ENCODE data around the gene ESYT3. TPM values are rescaled to one million over a fixed set of nuclear protein-coding genes. Genes with fewer than 3 reads are reported as not detected.
A peak's percentile ranks its signal among the peaks of the same experiment; 100 is the strongest.

The ESYT3 gene
- total RNA-seq: 1 to 10 TPM in 1 of 4 donors, under 1 TPM in 3; 0.20 to 2.3 (median 0.77) TPM

- in situ Hi-C loops (cut with MboI; ENCODE audit: low sequenced_read_pairs in 4 of 4): no loop called here
- H3K27ac ChIP-seq: no peak within 1 kb of the TSS
- H3K4me3 ChIP-seq: peak within 1 kb of the TSS; percentile 62 to 65 (median 62)
- intact Hi-C loops (cut with DNase I; ENCODE audit: low total_unique reads): no loop called here
- TF ChIP-seq CTCF (IDR thresholded peaks at IDR 0.05 in 4 of 5, conservative IDR thresholded peaks at IDR 0.05 in 1 of 5) (no peak), POLR2A (IDR thresholded peaks at IDR 0.05) (peak in 1 of 2 donors; percentile 23)
- H3K9me3 ChIP-seq: no peaks in the 10 kb centered on the region
- peaks cover 0 to 9% (median 6%) of the 10 kb centered on the region in 3 donors for H3K27me3 ChIP-seq
- ATAC-seq: peak; percentile 65 to 78
- H3K4me1 ChIP-seq: peaks cover 3 to 19% of the 10 kb centered on the region in 2 donors
- no peaks in the 10 kb centered on the region for H3K36me3 ChIP-seq
- peak; percentile 46 to 52 for DNase-seq
These were observed at the start of gene ESYT3 for GRCh38 chr3:138434276-138434874. Gene ESYT3 (plus strand): TSS chr3:138434616. CDS start chr3:138434799, 183 bp downstream.

- in situ Hi-C loops (cut with MboI; ENCODE audit: low sequenced_read_pairs in 4 of 4): no loop called here
- peaks cover 55 to 56% of the 10 kb centered on the region in 2 donors for H3K4me1 ChIP-seq
- no peaks in the 10 kb centered on the region for H3K27me3 ChIP-seq
- DNase-seq (no peak), ATAC-seq (no peak)
- peak overlapping the region in 2 of 4 donors; percentile 17 to 82 for H3K27ac ChIP-seq
- H3K4me3 ChIP-seq: no peak overlapping the region
- intact Hi-C loops (cut with DNase I; ENCODE audit: low total_unique reads): loop anchor here (5.0 kb wide), 1 partner anchor 38 kb away; the partner anchor contains the start of gene MRAS
- TF ChIP-seq POLR2A (IDR thresholded peaks at IDR 0.05): no peak
- H3K9me3 ChIP-seq: no peaks in the 10 kb centered on the region
- peaks cover 0 to 4% of the 10 kb centered on the region in 2 donors for H3K36me3 ChIP-seq
These were observed 49.4 kb upstream of the ESYT3 start for GRCh38 chr3:138384976-138385375.

GRCh38 chr3:138389144-138389601 is 45.2 kb upstream of the ESYT3 start:
- Histone ChIP-seq H3K27me3 (no peaks in the 10 kb centered on the region), H3K9me3 (no peaks in the 10 kb centered on the region), H3K27ac (peak overlapping the region; percentile 54 to 76 (median 63)), H3K4me1 (peaks cover 30 to 50% of the 10 kb centered on the region in 2 donors), H3K4me3 (no peak overlapping the region), H3K36me3 (peaks cover 0 to 4% of the 10 kb centered on the region in 2 donors)
- peak in 1 of 2 donors; percentile 18 for ATAC-seq
- intact Hi-C loops (cut with DNase I; ENCODE audit: low total_unique reads) (no loop called here), in situ Hi-C loops (cut with MboI; ENCODE audit: low sequenced_read_pairs in 4 of 4) (no loop called here)
- DNase-seq: no peak
- TF ChIP-seq CTCF (IDR thresholded peaks at IDR 0.05 in 4 of 5, conservative IDR thresholded peaks at IDR 0.05 in 1 of 5) (no peak), POLR2A (IDR thresholded peaks at IDR 0.05) (no peak)

GRCh38 chr3:138389841-138390581 is 44.4 kb upstream of the ESYT3 start:
- H3K27me3 ChIP-seq: no peaks in the 10 kb centered on the region
- H3K27ac ChIP-seq: peak overlapping the region; percentile 54 to 76 (median 63)
- intact Hi-C loops (cut with DNase I; ENCODE audit: low total_unique reads): no loop called here
- DNase-seq (peak in 1 of 2 donors; percentile 64), ATAC-seq (peak; percentile 76 to 94)
- TF ChIP-seq POLR2A (IDR thresholded peaks at IDR 0.05) (no peak), CTCF (IDR thresholded peaks at IDR 0.05 in 4 of 5, conservative IDR thresholded peaks at IDR 0.05 in 1 of 5) (no peak)
- no peaks in the 10 kb centered on the region for H3K9me3 ChIP-seq
- H3K36me3 ChIP-seq: peaks cover 0 to 4% of the 10 kb centered on the region in 2 donors
- in situ Hi-C loops (cut with MboI; ENCODE audit: low sequenced_read_pairs in 4 of 4): loop anchor here in 1 of 4 donors (10.0 kb wide), 1 partner anchor 55 kb away; no protein-coding TSS in a partner anchor
- H3K4me1 ChIP-seq: peaks cover 23 to 54% of the 10 kb centered on the region in 2 donors
- H3K4me3 ChIP-seq: no peak overlapping the region

GRCh38 chr3:138390582-138390932 is 43.9 kb upstream of the ESYT3 start:
- in situ Hi-C loops (cut with MboI; ENCODE audit: low sequenced_read_pairs in 4 of 4): loop anchor here in 1 of 4 donors (10.0 kb wide), 1 partner anchor 56 kb away; no protein-coding TSS in a partner anchor
- intact Hi-C loops (cut with DNase I; ENCODE audit: low total_unique reads): no loop called here
- H3K36me3 ChIP-seq: peaks cover 0 to 4% of the 10 kb centered on the region in 2 donors
- no peaks in the 10 kb centered on the region for H3K27me3 ChIP-seq
- no peak for ATAC-seq
- peaks cover 26 to 59% of the 10 kb centered on the region in 2 donors for H3K4me1 ChIP-seq
- no peaks in the 10 kb centered on the region for H3K9me3 ChIP-seq
- H3K27ac ChIP-seq: peak overlapping the region; percentile 54 to 76 (median 63)
- H3K4me3 ChIP-seq: no peak overlapping the region
- TF ChIP-seq CTCF (IDR thresholded peaks at IDR 0.05 in 4 of 5, conservative IDR thresholded peaks at IDR 0.05 in 1 of 5) (no peak), POLR2A (IDR thresholded peaks at IDR 0.05) (no peak)
- no peak for DNase-seq

Measured in gastrocnemius medialis (tissue), 4 donors.